Activated CD4-positive, alpha-beta T cell treated with anti-CD3 and anti-CD28 coated beads for 36 hours (primary cell): ENCODE measurements around the gene TMEM31. TPM values are rescaled to one million over a fixed set of nuclear protein-coding genes. Genes with fewer than 3 reads are reported as not detected.

Source experiments
- ATAC-seq: fragments of 200-7000 bp; cut with Tn5 transposase; one replicate; pipeline ENCODE4 v1.10.0; 2021; ENCODE audit warnings: mild to moderate bottlenecking, moderate library complexity
- CTCF ChIA-PET: fragments of 350-600 bp; sonication (Branson Sonifier 250); formaldehyde crosslinking; loops from one replicate; lab custom pipeline; 2021; ENCODE audit warnings: antibody characterized with exemption; lab: Charles Lee
- POLR2A ChIA-PET: fragments of 350-600 bp; sonication (Branson Sonifier 250); formaldehyde crosslinking; loops from one replicate; lab custom pipeline; 2021; ENCODE audit warnings: antibody characterized with exemption, inconsistent platforms; lab: Charles Lee
- DNase-seq: peaks from one replicate; pipeline ENCODE4 v3.0.0-alpha.2; 2020
- H3K27ac Mint-ChIP-seq: one replicate; pipeline ENCODE4 v1.8.0; 2021; ENCODE audit warnings: mixed read lengths
- H3K27me3 Mint-ChIP-seq: one replicate; pipeline ENCODE4 v1.8.0; 2021; ENCODE audit warnings: mixed read lengths
- H3K36me3 Mint-ChIP-seq: one replicate; pipeline ENCODE4 v1.8.0; 2021; ENCODE audit warnings: low read depth, mixed read lengths
- H3K4me1 Mint-ChIP-seq: one replicate; pipeline ENCODE4 v1.8.0; 2021; ENCODE audit warnings: mixed read lengths
- H3K4me3 Mint-ChIP-seq: one replicate; pipeline ENCODE4 v1.8.0; 2021; ENCODE audit warnings: mild to moderate bottlenecking, moderate library complexity, mixed read lengths
- H3K9me3 Mint-ChIP-seq: one replicate; pipeline ENCODE4 v1.8.0; 2021; ENCODE audit warnings: low read depth, mixed read lengths
- intact Hi-C, 2 experiments: fragments of 100-400 bp; cut with DNase I in 1 of 2; cut with micrococcal nuclease in 1 of 2; formaldehyde crosslinking; loops; one replicate each; pipeline versions ENCODE4 v1.14.2 to v1.15.1; 2022 to 2024; cut with DNase I, micrococcal nuclease
- total RNA-seq, 2 experiments: library from RNA; stranded (reverse); gene quantifications; one replicate each; pipeline ENCODE4 v1.2.3, GENCODE V29; 2021

TMEM31 gene
- total RNA-seq, 2 experiments from 2014 or later, result 0.25 to 0.79 TPM

GRCh38 chrX:103727115-103727514, 16.4 kb downstream of the TMEM31 start:
- no peaks in the 10 kb centered on the region for H3K36me3 Mint-ChIP-seq
- ATAC-seq, result no peak
- no peaks in the 10 kb centered on the region for H3K9me3 Mint-ChIP-seq
- no peak overlapping the region for H3K4me3 Mint-ChIP-seq
- peaks cover 4% of the 10 kb centered on the region for H3K27me3 Mint-ChIP-seq
- POLR2A ChIA-PET, result no interaction called here
- intact Hi-C loops, result no loop called here
- no peaks in the 10 kb centered on the region for H3K4me1 Mint-ChIP-seq
- H3K27ac Mint-ChIP-seq, result no peak overlapping the region
- CTCF ChIA-PET, result interaction anchor here (1.4 kb wide), 1 partner anchor 15 kb away, joined by 4 read pairs; no protein-coding TSS in a partner anchor
- no peak for DNase-seq

- ATAC-seq (no peak), DNase-seq (no peak)
- Mint-ChIP-seq H3K9me3 (no peaks in the 10 kb centered on the region), H3K36me3 (no peaks in the 10 kb centered on the region), H3K27ac (no peak overlapping the region), H3K4me1 (no peaks in the 10 kb centered on the region), H3K27me3 (peaks cover 4% of the 10 kb centered on the region), H3K4me3 (no peak overlapping the region)
- intact Hi-C loops, result no loop called here
- POLR2A ChIA-PET, result no interaction called here
- CTCF ChIA-PET, result interaction anchor here (0.6 kb wide), 1 partner anchor 32 kb away, joined by 3 read pairs; no protein-coding TSS in a partner anchor
Observed at GRCh38 chrX:103729015-103729414, 18.3 kb downstream of the TMEM31 start.

GRCh38 chrX:103730147-103730795, 19.6 kb downstream of the TMEM31 start:
- ChIA-PET CTCF (interaction anchor here (0.8 to 1.1 kb wide), 2 partner anchors 10 to 15 kb away, joined by 3 to 4 read pairs; no protein-coding TSS in a partner anchor), POLR2A (no interaction called here)
- H3K9me3 Mint-ChIP-seq, result no peaks in the 10 kb centered on the region
- H3K4me1 Mint-ChIP-seq, result peaks cover 4% of the 10 kb centered on the region
- peaks cover 4% of the 10 kb centered on the region for H3K27me3 Mint-ChIP-seq
- intact Hi-C loops, result no loop called here
- ATAC-seq (no peak), DNase-seq (no peak)
- H3K27ac Mint-ChIP-seq, result no peak overlapping the region
- no peak overlapping the region for H3K4me3 Mint-ChIP-seq
- H3K36me3 Mint-ChIP-seq, result no peaks in the 10 kb centered on the region

GRCh38 chrX:103730796-103731493, 20.2 kb downstream of the TMEM31 start:
- H3K4me3 Mint-ChIP-seq, result no peak overlapping the region
- peaks cover 4% of the 10 kb centered on the region for H3K27me3 Mint-ChIP-seq
- peaks cover 4% of the 10 kb centered on the region for H3K4me1 Mint-ChIP-seq
- ATAC-seq (no peak), DNase-seq (no peak)
- ChIA-PET CTCF (interaction anchor here (0.8 to 1.1 kb wide), 2 partner anchors 9 to 16 kb away, joined by 3 to 4 read pairs; no protein-coding TSS in a partner anchor), POLR2A (no interaction called here)
- H3K27ac Mint-ChIP-seq, result no peak overlapping the region
- H3K9me3 Mint-ChIP-seq, result no peaks in the 10 kb centered on the region
- intact Hi-C loops, result no loop called here
- H3K36me3 Mint-ChIP-seq, result no peaks in the 10 kb centered on the region

- intact Hi-C loops, result no loop called here
- Mint-ChIP-seq H3K4me1 (peaks cover 4% of the 10 kb centered on the region), H3K36me3 (no peaks in the 10 kb centered on the region), H3K27me3 (peaks cover 4% of the 10 kb centered on the region), H3K27ac (no peak overlapping the region), H3K4me3 (no peak overlapping the region), H3K9me3 (no peaks in the 10 kb centered on the region)
- DNase-seq, result no peak
- ATAC-seq, result no peak
- ChIA-PET POLR2A (no interaction called here), CTCF (interaction anchor here (0.5 kb wide), 1 partner anchor 81 kb away, joined by 3 read pairs; no protein-coding TSS in a partner anchor)
Observed at GRCh38 chrX:103733017-103733416, 22.3 kb downstream of the TMEM31 start.

GRCh38 chrX:103734125-103734760, 23.5 kb downstream of the TMEM31 start:
- ATAC-seq, result peak; percentile 63

GRCh38 chrX:103737696-103738095, 27.0 kb downstream of the TMEM31 start:
- no peaks in the 10 kb centered on the region for H3K9me3 Mint-ChIP-seq
- CTCF ChIA-PET, result no interaction called here
- no peaks in the 10 kb centered on the region for H3K36me3 Mint-ChIP-seq
- DNase-seq, result no peak
- POLR2A ChIA-PET, result no interaction called here
- H3K27me3 Mint-ChIP-seq, result no peaks in the 10 kb centered on the region
- ATAC-seq, result no peak
- intact Hi-C loops, result no loop called here
- no peak overlapping the region for H3K4me3 Mint-ChIP-seq
- no peak overlapping the region for H3K27ac Mint-ChIP-seq
- H3K4me1 Mint-ChIP-seq, result peaks cover 4% of the 10 kb centered on the region

More at GRCh38 chrX:103734125-103734760, 23.5 kb downstream of the TMEM31 start:
- DNase-seq, result peak; percentile 25
- Mint-ChIP-seq H3K27ac (no peak overlapping the region), H3K36me3 (no peaks in the 10 kb centered on the region), H3K4me3 (no peak overlapping the region), H3K27me3 (peaks cover 4% of the 10 kb centered on the region), H3K9me3 (no peaks in the 10 kb centered on the region), H3K4me1 (peaks cover 4% of the 10 kb centered on the region)
- ChIA-PET POLR2A (no interaction called here), CTCF (interaction anchor here (0.8 kb wide), 1 partner anchor 24 kb away, joined by 5 read pairs; the partner anchor contains the start of gene TMEM31)
- intact Hi-C loops, result no loop called here

GRCh38 chrX:103739421-103739820, 28.7 kb downstream of the TMEM31 start:
- Mint-ChIP-seq H3K4me1 (peaks cover 2% of the 10 kb centered on the region), H3K9me3 (no peaks in the 10 kb centered on the region), H3K27ac (no peak overlapping the region), H3K36me3 (no peaks in the 10 kb centered on the region), H3K4me3 (no peak overlapping the region), H3K27me3 (no peaks in the 10 kb centered on the region)
- ATAC-seq, result no peak
- intact Hi-C loops, result no loop called here
- ChIA-PET CTCF (interaction anchor here (1.0 to 1.3 kb wide), 2 partner anchors 9 to 28 kb away, joined by 3 read pairs; no protein-coding TSS in a partner anchor), POLR2A (no interaction called here)
- no peak for DNase-seq

- intact Hi-C loops, result no loop called here
- DNase-seq (no peak), ATAC-seq (no peak)
- H3K4me3 Mint-ChIP-seq, result no peak overlapping the region
- no peaks in the 10 kb centered on the region for H3K36me3 Mint-ChIP-seq
- CTCF ChIA-PET, result no interaction called here
- no peaks in the 10 kb centered on the region for H3K9me3 Mint-ChIP-seq
- no peaks in the 10 kb centered on the region for H3K27me3 Mint-ChIP-seq
- no peak overlapping the region for H3K27ac Mint-ChIP-seq
- POLR2A ChIA-PET, result no interaction called here
- H3K4me1 Mint-ChIP-seq, result no peaks in the 10 kb centered on the region
Observed at GRCh38 chrX:103741879-103742278, 31.2 kb downstream of the TMEM31 start.

GRCh38 chrX:103742339-103742738, 31.6 kb downstream of the TMEM31 start:
- Mint-ChIP-seq H3K4me1 (no peaks in the 10 kb centered on the region), H3K27me3 (no peaks in the 10 kb centered on the region), H3K36me3 (no peaks in the 10 kb centered on the region), H3K27ac (no peak overlapping the region), H3K4me3 (no peak overlapping the region), H3K9me3 (no peaks in the 10 kb centered on the region)
- CTCF ChIA-PET, result no interaction called here
- no peak for ATAC-seq
- intact Hi-C loops, result no loop called here
- POLR2A ChIA-PET, result no interaction called here
- no peak for DNase-seq

- no peaks in the 10 kb centered on the region for H3K4me1 Mint-ChIP-seq
- H3K36me3 Mint-ChIP-seq, result no peaks in the 10 kb centered on the region
- H3K27ac Mint-ChIP-seq, result no peak overlapping the region
- H3K9me3 Mint-ChIP-seq, result no peaks in the 10 kb centered on the region
- intact Hi-C loops, result no loop called here
- no peak overlapping the region for H3K4me3 Mint-ChIP-seq
- no peak for ATAC-seq
- no peaks in the 10 kb centered on the region for H3K27me3 Mint-ChIP-seq
- ChIA-PET POLR2A (no interaction called here), CTCF (no interaction called here)
- DNase-seq, result no peak
Observed at GRCh38 chrX:103747163-103747562, 36.5 kb downstream of the TMEM31 start.
